ENCODE measurements around the gene PSPH. TPM values are rescaled to one million over a fixed set of nuclear protein-coding genes. Genes with fewer than 3 reads are reported as not detected.
A peak's percentile ranks its signal among the peaks of the same experiment; 100 is the strongest.
"Not testable (repeated sequence)": the region's sequence is repeated elsewhere in the genome, so short reads cannot be mapped to it uniquely, and the experiment has no call there.

PSPH gene
- total and polyA plus RNA-seq, 9 donors: 7.5 to 36.9 (median 13.7) TPM

- 0 to 1% (median 0%) methylated on average over 9 of the region's 9 CpGs for WGBS, 3 donors
- Histone ChIP-seq H3K9me3 (no peaks in the 10 kb centered on the region), H3K36me3 (no peaks in the 10 kb centered on the region), H3K27me3 (no peaks in the 10 kb centered on the region), H3K4me1 (ENCODE audit: insufficient read depth) (peaks cover 19% of the 10 kb centered on the region), H3K4me3 (peak overlapping the region; percentile 93), H3K27ac (peak overlapping the region; percentile 33 to 88)
- no peak for TF ChIP-seq CTCF (IDR thresholded peaks at IDR 0.05)
- DNase-seq: no peak
- intact Hi-C loops (cut with DNase I): no loop called here
Measured at GRCh38 chr7:56051053-56051338, 248 bp downstream of the PSPH start.

- H3K27me3 ChIP-seq; H3K4me3 ChIP-seq; H3K27ac ChIP-seq; H3K36me3 ChIP-seq; intact Hi-C loops (cut with DNase I); H3K9me3 ChIP-seq: not testable (repeated sequence)
- 58 to 72% (median 65%) methylated on average over 8 of the region's 8 CpGs for WGBS, 3 donors
- DNase-seq: peak in 1 of 5 donors; percentile 26
- peaks cover 19% of the 10 kb centered on the region for H3K4me1 ChIP-seq (ENCODE audit: insufficient read depth)
Measured at GRCh38 chr7:56048763-56049162, 2.5 kb downstream of the PSPH start.

- TF ChIP-seq CTCF (IDR thresholded peaks at IDR 0.05) (no peak), POLR2A (IDR thresholded peaks at IDR 0.05) (no peak), EP300 (IDR thresholded peaks at IDR 0.05) (no peak)
- peaks cover 19% of the 10 kb centered on the region for H3K4me1 ChIP-seq (ENCODE audit: insufficient read depth)
- no peaks in the 10 kb centered on the region for H3K36me3 ChIP-seq
- H3K27ac ChIP-seq: no peak overlapping the region
- intact Hi-C loops (cut with DNase I): no loop called here
- no peaks in the 10 kb centered on the region for H3K27me3 ChIP-seq
- DNase-seq: no peak
- no peak overlapping the region for H3K4me3 ChIP-seq
- 69 to 88% (median 83%) methylated on average over 1 of the region's 1 CpG for WGBS, 3 donors
- no peaks in the 10 kb centered on the region for H3K9me3 ChIP-seq
Measured at GRCh38 chr7:56048245-56048644, 3.0 kb downstream of the PSPH start.

- H3K4me3 ChIP-seq; H3K27me3 ChIP-seq; H3K27ac ChIP-seq; intact Hi-C loops (cut with DNase I); H3K9me3 ChIP-seq; DNase-seq; H3K36me3 ChIP-seq: not testable (repeated sequence)
- H3K4me1 ChIP-seq (ENCODE audit: insufficient read depth): peaks cover 15% of the 10 kb centered on the region
- 47 to 68% (median 55%) methylated on average over 11 of the region's 11 CpGs for WGBS, 3 donors
Measured at GRCh38 chr7:56047446-56048116, 3.7 kb downstream of the PSPH start.

- intact Hi-C loops (cut with DNase I): no loop called here
- Histone ChIP-seq H3K9me3 (no peaks in the 10 kb centered on the region), H3K4me3 (no peak overlapping the region), H3K27me3 (no peaks in the 10 kb centered on the region), H3K36me3 (no peaks in the 10 kb centered on the region), H3K4me1 (ENCODE audit: insufficient read depth) (peaks cover 11% of the 10 kb centered on the region), H3K27ac (peak overlapping the region; percentile 38 to 56)
- 9 to 21% (median 10%) methylated on average over 5 of the region's 5 CpGs for WGBS, 3 donors
- no peak for TF ChIP-seq CTCF (IDR thresholded peaks at IDR 0.05)
- TF ChIP-seq POLR2A (IDR thresholded peaks at IDR 0.05): no peak
- TF ChIP-seq EP300 (IDR thresholded peaks at IDR 0.05): no peak
- DNase-seq: no peak
Measured at GRCh38 chr7:56046721-56047445, 4.4 kb downstream of the PSPH start.

GRCh38 chr7:56045758-56046157 lies 5.5 kb downstream of the PSPH start:
- DNase-seq; H3K27me3 ChIP-seq; intact Hi-C loops (cut with DNase I); H3K4me3 ChIP-seq; H3K9me3 ChIP-seq; H3K36me3 ChIP-seq: not testable (repeated sequence)
- WGBS, 3 donors: 91 to 98% (median 91%) methylated on average over 2 of the region's 2 CpGs
- peak overlapping the region in 1 of 2 donors; percentile 56 for H3K27ac ChIP-seq
- H3K4me1 ChIP-seq (ENCODE audit: insufficient read depth): peaks cover 11% of the 10 kb centered on the region

All from ovary (tissue), 9 donors.